HG03354 (cell line): ENCODE measurements around the gene KDM1B.
"Not testable (repeated sequence)": the region's sequence is repeated elsewhere in the genome, so short reads cannot be mapped to it uniquely, and the experiment has no call there.

Experiments
- ATAC-seq: cut with Tn5 transposase; IDR thresholded peaks from one replicate; pipeline ENCODE4 v1.9.1; 2021; ENCODE audit warnings: mild to moderate bottlenecking; ENCODE audit not compliant: unreplicated experiment, poor library complexity, severe bottlenecking

The KDM1B gene

GRCh38 chr6:18148304-18149025, 6.8 kb upstream of the KDM1B start:
- no peak for ATAC-seq

- ATAC-seq, result not testable (repeated sequence)
These were observed 3.8 kb upstream of the KDM1B start for GRCh38 chr6:18151391-18151790.

GRCh38 chr6:18151801-18152200, 3.4 kb upstream of the KDM1B start:
- no peak for ATAC-seq

GRCh38 chr6:18153311-18153703, 1.9 kb upstream of the KDM1B start:
- no peak for ATAC-seq

- ATAC-seq, result peak; percentile 69
These were observed 594 bp upstream of the KDM1B start, which contains the start of gene TPMT for GRCh38 chr6:18154507-18155149. Gene TPMT (minus strand): TSS chr6:18155077. CDS start chr6:18149127, 5,950 bp downstream.

- peak; percentile 28 for ATAC-seq
These were observed 721 bp downstream of the KDM1B start for GRCh38 chr6:18155864-18156421.

- no peak for ATAC-seq
These were observed 5.7 kb downstream of the KDM1B start for GRCh38 chr6:18160911-18161310.

GRCh38 chr6:18161431-18161830, 6.2 kb downstream of the KDM1B start:
- ATAC-seq, result no peak

- no peak for ATAC-seq
These were observed 7.2 kb downstream of the KDM1B start for GRCh38 chr6:18162401-18162800.

GRCh38 chr6:18165751-18166150, 10.5 kb downstream of the KDM1B start:
- no peak for ATAC-seq

- no peak for ATAC-seq
These were observed 11.3 kb downstream of the KDM1B start for GRCh38 chr6:18166312-18167036.

GRCh38 chr6:18168264-18168663, 13.0 kb downstream of the KDM1B start:
- ATAC-seq, result no peak

GRCh38 chr6:18171871-18172270, 16.6 kb downstream of the KDM1B start:
- no peak for ATAC-seq

GRCh38 chr6:18176198-18176597, 21.0 kb downstream of the KDM1B start:
- ATAC-seq, result not testable (repeated sequence)

- no peak for ATAC-seq
These were observed 22.2 kb downstream of the KDM1B start for GRCh38 chr6:18177286-18177965.

- no peak for ATAC-seq
These were observed 23.9 kb downstream of the KDM1B start for GRCh38 chr6:18178960-18179615.

- ATAC-seq, result no peak
These were observed 24.6 kb downstream of the KDM1B start for GRCh38 chr6:18179770-18180356.

- no peak for ATAC-seq
These were observed 27.3 kb downstream of the KDM1B start for GRCh38 chr6:18182568-18182967.

- no peak for ATAC-seq
These were observed 28.5 kb downstream of the KDM1B start for GRCh38 chr6:18183766-18184165.
